ENCODE data around the gene PNMA6E. TPM values are rescaled to one million over a fixed set of nuclear protein-coding genes. Genes with fewer than 3 reads are reported as not detected.
"Not testable (repeated sequence)": the region's sequence is repeated elsewhere in the genome, so short reads cannot be mapped to it uniquely, and the experiment has no call there.

PNMA6E gene
- total RNA-seq, 2 donors from 2014 or later: 6.9 TPM; not detected in 1

GRCh38 chrX:153392642-153393321, 8.4 kb downstream of the PNMA6E start:
- no peaks in the 10 kb centered on the region for H3K9me3 ChIP-seq
- TF ChIP-seq POLR2A (IDR thresholded peaks at IDR 0.05): no peak
- no peak for TF ChIP-seq CTCF (IDR thresholded peaks at IDR 0.05)
- no peak for TF ChIP-seq POLR2AphosphoS5 (IDR thresholded peaks at IDR 0.05)
- intact Hi-C loops (cut with DNase I): no loop called here
- no peak for DNase-seq (ENCODE audit: low spot score)
- no peaks in the 10 kb centered on the region for H3K36me3 ChIP-seq
- H3K27me3 ChIP-seq (replicated peaks; ENCODE audit: insufficient read depth): no peaks in the 10 kb centered on the region
- 94% methylated on average over 13 of the region's 16 CpGs for WGBS
- no peaks in the 10 kb centered on the region for H3K4me1 ChIP-seq (replicated peaks)
- H3K4me3 ChIP-seq: no peak overlapping the region
- H3K27ac ChIP-seq: no peak overlapping the region

- H3K27ac ChIP-seq; intact Hi-C loops (cut with DNase I): not testable (repeated sequence)
- 91% methylated on average over 6 of the region's 6 CpGs for WGBS
Observed at GRCh38 chrX:153389460-153389768, 11.7 kb downstream of the PNMA6E start.

GRCh38 chrX:153388722-153389459, 12.3 kb downstream of the PNMA6E start:
- Histone ChIP-seq H3K27me3 (replicated peaks; ENCODE audit: insufficient read depth) (no peaks in the 10 kb centered on the region), H3K9me3 (no peaks in the 10 kb centered on the region), H3K4me1 (replicated peaks) (no peaks in the 10 kb centered on the region), H3K36me3 (no peaks in the 10 kb centered on the region), H3K27ac (no peak overlapping the region), H3K4me3 (no peak overlapping the region)
- DNase-seq (ENCODE audit: low spot score): no peak
- no peak for TF ChIP-seq CTCF (IDR thresholded peaks at IDR 0.05)
- no peak for TF ChIP-seq POLR2AphosphoS5 (IDR thresholded peaks at IDR 0.05)
- TF ChIP-seq POLR2A (IDR thresholded peaks at IDR 0.05): no peak
- intact Hi-C loops (cut with DNase I): no loop called here
- 81% methylated on average over 9 of the region's 14 CpGs for WGBS

More at GRCh38 chrX:153389460-153389768, 11.7 kb downstream of the PNMA6E start:
- H3K4me1 ChIP-seq (replicated peaks); DNase-seq (ENCODE audit: low spot score); H3K9me3 ChIP-seq; H3K4me3 ChIP-seq; H3K27me3 ChIP-seq (replicated peaks; ENCODE audit: insufficient read depth); H3K36me3 ChIP-seq: not testable (repeated sequence)

- no peak overlapping the region for H3K4me3 ChIP-seq
- no peaks in the 10 kb centered on the region for H3K9me3 ChIP-seq
- TF ChIP-seq POLR2A (IDR thresholded peaks at IDR 0.05) (no peak), CTCF (IDR thresholded peaks at IDR 0.05) (no peak), POLR2AphosphoS5 (IDR thresholded peaks at IDR 0.05) (no peak)
- DNase-seq (ENCODE audit: low spot score): no peak
- H3K27me3 ChIP-seq (replicated peaks; ENCODE audit: insufficient read depth): no peaks in the 10 kb centered on the region
- no peak overlapping the region for H3K27ac ChIP-seq
- no peaks in the 10 kb centered on the region for H3K4me1 ChIP-seq (replicated peaks)
- WGBS: 86% methylated on average over 3 of the region's 10 CpGs
- intact Hi-C loops (cut with DNase I): no loop called here
- no peaks in the 10 kb centered on the region for H3K36me3 ChIP-seq
Observed at GRCh38 chrX:153387987-153388721, 13.0 kb downstream of the PNMA6E start.

- intact Hi-C loops (cut with DNase I): no loop called here
- TF ChIP-seq POLR2AphosphoS5 (IDR thresholded peaks at IDR 0.05): no peak
- no peak for TF ChIP-seq CTCF (IDR thresholded peaks at IDR 0.05)
- TF ChIP-seq POLR2A (IDR thresholded peaks at IDR 0.05): no peak
- Histone ChIP-seq H3K4me3 (no peak overlapping the region), H3K27me3 (replicated peaks; ENCODE audit: insufficient read depth) (no peaks in the 10 kb centered on the region), H3K27ac (no peak overlapping the region), H3K4me1 (replicated peaks) (no peaks in the 10 kb centered on the region), H3K36me3 (no peaks in the 10 kb centered on the region), H3K9me3 (no peaks in the 10 kb centered on the region)
- DNase-seq (ENCODE audit: low spot score): no peak
- WGBS: 77% methylated on average over 5 of the region's 5 CpGs
Observed at GRCh38 chrX:153387345-153387744, 13.8 kb downstream of the PNMA6E start.

All from prostate gland (tissue), 2 donors.